GM18508 (cell line): ENCODE measurements around the gene ACSL5.
"Not testable (repeated sequence)": the region's sequence is repeated elsewhere in the genome, so short reads cannot be mapped to it uniquely, and the experiment has no call there.

Experiments used
- ATAC-seq: cut with Tn5 transposase; IDR thresholded peaks from one replicate; pipeline ENCODE4 v1.9.1; 2021; ENCODE audit warnings: moderate number of reproducible peaks; ENCODE audit not compliant: insufficient read depth, unreplicated experiment

ACSL5 gene

GRCh38 chr10:112454910-112455779, 81.2 kb downstream of the ACSL5 start:
- ATAC-seq, result no peak

DNA sequence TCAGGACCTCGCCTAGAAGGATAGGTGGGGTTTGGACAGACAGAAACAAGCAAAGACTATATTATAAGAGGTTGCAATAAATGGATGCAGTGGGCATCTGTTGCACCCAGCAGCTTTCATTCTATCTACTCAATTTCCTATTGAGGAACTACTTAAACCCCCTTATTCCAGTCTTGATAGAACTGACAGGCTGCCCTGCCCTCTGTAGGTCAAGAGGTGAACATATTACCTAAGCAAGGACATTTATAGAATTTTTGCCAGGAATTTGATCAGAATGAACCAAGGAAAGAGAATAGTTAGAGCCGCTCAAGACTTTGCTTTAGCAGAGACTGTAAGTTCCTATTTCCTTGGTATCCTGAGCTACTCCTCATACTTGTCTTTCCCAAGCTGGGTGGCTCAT, 82.6 kb downstream of the ACSL5 start:
- no peak for ATAC-seq

- ATAC-seq, result no peak
These were observed 86.5 kb downstream of the ACSL5 start for GRCh38 chr10:112460366-112460765.

GRCh38 chr10:112461029-112461887, 87.3 kb downstream of the ACSL5 start:
- no peak for ATAC-seq

DNA sequence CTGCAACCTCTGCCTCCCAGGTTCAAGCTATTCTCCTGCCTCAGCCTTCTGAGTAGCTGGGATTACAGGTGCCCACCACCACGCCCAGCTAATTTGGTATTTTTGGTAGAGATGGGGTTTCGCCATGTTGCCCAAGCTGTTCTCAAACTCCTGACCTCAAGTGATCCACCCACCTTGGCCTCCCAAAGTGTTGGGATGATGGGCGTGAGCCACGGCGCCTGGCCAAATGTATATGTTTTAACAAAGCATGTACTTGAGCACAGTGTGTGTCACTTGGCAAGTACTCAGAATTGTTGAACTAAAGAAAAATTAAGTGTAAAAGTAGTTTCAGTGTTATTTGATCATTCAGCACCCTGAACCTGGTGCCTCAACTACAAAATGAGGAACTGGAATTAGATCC, 90.2 kb downstream of the ACSL5 start:
- ATAC-seq, result not testable (repeated sequence)

GRCh38 chr10:112465299-112465883, 91.5 kb downstream of the ACSL5 start:
- no peak for ATAC-seq

GRCh38 chr10:112466802-112467201, 92.9 kb downstream of the ACSL5 start:
- ATAC-seq, result no peak

DNA sequence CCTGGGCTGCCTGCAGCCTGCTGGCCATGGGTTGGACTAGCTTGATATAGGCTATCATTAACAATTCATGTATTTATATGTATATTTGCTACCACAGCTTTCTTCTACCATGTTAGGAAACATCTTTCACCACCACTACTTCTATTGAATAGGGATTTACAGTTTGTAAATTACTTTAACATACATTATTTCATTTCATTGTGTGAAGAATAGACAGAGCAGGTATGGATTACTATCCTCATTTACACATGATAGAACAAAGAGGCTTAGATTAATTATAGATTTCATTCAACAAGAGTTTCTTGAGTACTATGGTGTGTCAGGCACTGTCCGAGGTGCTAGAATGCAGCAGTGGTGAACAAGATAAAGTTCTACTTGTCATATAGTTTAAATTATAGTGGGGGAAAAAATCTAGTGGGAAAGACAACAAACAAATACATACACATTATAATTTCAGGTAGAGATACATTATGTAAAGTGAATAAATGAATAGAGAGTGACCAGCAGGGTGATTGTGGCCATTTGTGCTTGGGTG, 93.7 kb downstream of the ACSL5 start:
- ATAC-seq, result no peak

GRCh38 chr10:112471878-112472487, 98.1 kb downstream of the ACSL5 start:
- ATAC-seq, result no peak

DNA sequence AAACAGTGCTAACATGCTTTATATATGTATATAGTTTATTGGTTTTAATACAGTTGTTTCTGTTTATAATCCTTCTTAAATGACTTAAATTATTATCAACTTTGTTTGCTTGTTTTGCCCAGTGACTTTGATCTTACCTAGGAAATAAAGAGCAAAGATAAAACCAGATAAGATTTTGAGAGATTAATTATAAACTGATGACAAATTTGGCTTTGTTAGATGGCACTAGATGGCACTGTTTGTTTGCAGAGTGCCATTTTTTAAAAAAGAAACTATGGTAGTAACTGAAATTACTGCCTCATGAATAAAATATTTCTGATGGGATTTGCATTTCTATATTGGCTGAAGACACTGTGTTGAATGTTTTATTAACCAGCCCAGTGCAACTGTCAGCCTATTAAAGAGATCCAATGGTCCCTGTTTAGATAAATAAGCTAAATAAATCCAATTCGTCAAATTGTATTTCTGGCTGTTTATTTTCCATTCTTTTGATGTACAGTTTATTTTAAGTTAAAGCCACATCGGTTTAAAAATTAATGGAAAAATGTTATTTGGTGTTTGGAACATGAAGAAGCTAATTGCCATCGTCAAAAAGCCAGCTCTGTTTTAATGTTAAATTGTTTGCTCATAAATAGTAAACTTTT, 101.8 kb downstream of the ACSL5 start:
- no peak for ATAC-seq
